Omental fat pad (tissue), 4 donors: ENCODE measurements around the gene MCF2L2. TPM values are rescaled to one million over a fixed set of nuclear protein-coding genes. Genes with fewer than 3 reads are reported as not detected.

Source experiments
- ATAC-seq: fragments of 150-250 bp; one replicate; pipeline ENCODE4 v1.9.1; 2016; ENCODE audit warnings: mild to moderate bottlenecking, moderate library complexity; ENCODE audit not compliant: low FRiP score
- DNase-seq: peaks from one replicate; pipeline ENCODE4 v3.0.0-alpha.2; 2019; ENCODE audit warnings: low spot score
- CTCF ChIP-seq, 3 donors: fragments of 450-650 bp; IDR thresholded peaks; one replicate each; pipeline ENCODE4 v1.5.1; 2016 to 2017; ENCODE audit warnings: antibody characterized with exemption in 3 of 3, mild to moderate bottlenecking in 3 of 3, moderate library complexity in 2 of 3
- total RNA-seq, 4 donors: library from RNA; depleted of rRNA; stranded (reverse); fragments of >200 nt; gene quantifications; one replicate each; pipeline ENCODE4 v1.1.0, GENCODE V29; 2016

MCF2L2 gene
- total RNA-seq, 4 donors from 2014 or later: under 0.01 to 0.84 (median 0.39) TPM

- DNase-seq: no peak
- no peak for ATAC-seq
- no peak for TF ChIP-seq CTCF (IDR thresholded peaks at IDR 0.05)
Observed at GRCh38 chr3:183315739-183316138, 112.7 kb downstream of the MCF2L2 start.

GRCh38 chr3:183313764-183314163 lies 114.7 kb downstream of the MCF2L2 start:
- ATAC-seq: no peak

GRCh38 chr3:183313351-183313750 lies 115.1 kb downstream of the MCF2L2 start:
- TF ChIP-seq CTCF (IDR thresholded peaks at IDR 0.05): no peak
- no peak for DNase-seq
- no peak for ATAC-seq

More at GRCh38 chr3:183313764-183314163, 114.7 kb downstream of the MCF2L2 start:
- DNase-seq: no peak
- no peak for TF ChIP-seq CTCF (IDR thresholded peaks at IDR 0.05)

GRCh38 chr3:183312433-183312832 lies 116.0 kb downstream of the MCF2L2 start:
- ATAC-seq: no peak
- TF ChIP-seq CTCF (IDR thresholded peaks at IDR 0.05): no peak
- DNase-seq: no peak

- TF ChIP-seq CTCF (IDR thresholded peaks at IDR 0.05): no peak
- no peak for DNase-seq
- no peak for ATAC-seq
Observed at GRCh38 chr3:183310936-183311335, 117.5 kb downstream of the MCF2L2 start.

- ATAC-seq: no peak
Observed at GRCh38 chr3:183309276-183309675, 119.1 kb downstream of the MCF2L2 start.

More at GRCh38 chr3:183309276-183309675, 119.1 kb downstream of the MCF2L2 start:
- no peak for TF ChIP-seq CTCF (IDR thresholded peaks at IDR 0.05)
- no peak for DNase-seq
